Erythroblast (primary cell): ENCODE measurements around the gene PHKB.
"Not testable (repeated sequence)": the region's sequence is repeated elsewhere in the genome, so short reads cannot be mapped to it uniquely, and the experiment has no call there.

Experiments used
- DNase-seq, 2 experiments: peaks; one replicate each; lab custom pipeline; 2025; lab: John Stamatoyannopoulos, UW
- GATA1 ChIP-seq: IDR thresholded peaks from 2 replicates; pipeline ENCODE4 v1.6.1; 2011; ENCODE audit warnings: low read depth, mild to moderate bottlenecking, control low read depth, low read length, moderate library complexity
- POLR2A ChIP-seq: IDR thresholded peaks from 2 replicates; pipeline ENCODE4 v1.6.1; 2011; ENCODE audit warnings: mild to moderate bottlenecking, low read length

PHKB gene

GRCh38 chr16:47660540-47660939 is 199.4 kb downstream of the PHKB start:
- peak in 1 of 2 experiments; percentile 3 for DNase-seq
- no peak for TF ChIP-seq GATA1
- no peak for TF ChIP-seq POLR2A

DNA sequence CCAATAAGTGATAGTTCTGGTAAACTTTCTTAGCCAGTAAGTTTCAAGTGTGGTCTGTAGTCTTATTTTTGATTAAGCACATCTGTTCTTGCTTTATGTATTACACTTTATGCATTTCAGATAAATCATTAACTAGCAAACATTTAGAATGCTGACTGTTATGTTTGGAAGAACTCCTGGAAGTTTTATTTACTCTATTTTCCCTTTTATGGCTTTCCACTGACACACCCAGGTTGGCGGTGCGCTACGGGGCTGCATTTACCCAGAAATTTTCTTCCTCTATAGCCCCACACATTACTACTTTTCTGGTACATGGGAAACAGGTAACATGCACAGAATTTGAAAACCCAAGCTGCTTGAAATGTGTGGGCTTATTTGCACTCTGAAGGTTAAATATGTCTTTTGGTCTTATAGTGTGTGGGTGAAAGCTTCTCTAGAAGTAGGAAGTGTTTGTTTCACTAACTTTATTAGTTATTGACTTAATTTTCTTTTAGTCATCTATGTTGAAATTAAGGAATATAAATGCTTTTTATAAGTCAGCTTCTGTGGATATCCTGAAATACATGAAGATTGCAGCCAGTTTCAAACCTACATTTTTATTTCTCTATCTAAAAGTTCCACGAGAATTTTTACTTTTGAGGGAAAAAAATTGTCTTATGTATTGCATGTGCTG is 203.7 kb downstream of the PHKB start:
- TF ChIP-seq GATA1: no peak
- TF ChIP-seq POLR2A: no peak
- no peak for DNase-seq

DNA sequence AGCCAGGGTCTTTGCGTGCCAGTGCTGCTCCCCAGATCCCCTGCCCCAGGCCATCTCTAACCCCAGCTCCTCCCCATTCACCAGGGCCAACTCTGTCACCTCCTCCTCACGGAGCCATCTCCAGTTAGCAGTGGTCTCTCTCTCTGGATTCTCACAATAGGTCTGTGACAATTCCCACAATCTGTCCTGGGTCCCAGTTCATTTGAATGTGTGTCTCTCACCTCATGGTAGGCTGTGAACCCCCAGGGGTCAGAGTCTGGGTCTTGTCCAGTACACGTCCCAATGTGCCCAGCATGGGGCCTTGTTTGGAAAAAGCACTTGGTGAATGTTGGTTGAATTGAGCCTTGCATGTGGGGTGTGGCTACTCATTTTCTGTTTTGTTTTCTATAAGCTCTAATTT is 205.3 kb downstream of the PHKB start:
- TF ChIP-seq POLR2A (no peak), GATA1 (no peak)

GRCh38 chr16:47667956-47668355 is 206.8 kb downstream of the PHKB start:
- DNase-seq: no peak
- TF ChIP-seq POLR2A (no peak), GATA1 (no peak)

More for the DNA sequence above, 205.3 kb downstream of the PHKB start:
- DNase-seq: no peak

- DNase-seq: no peak
- TF ChIP-seq GATA1 (no peak), POLR2A (no peak)
Observed at GRCh38 chr16:47672475-47672874, 211.3 kb downstream of the PHKB start.

GRCh38 chr16:47676635-47677177 is 215.6 kb downstream of the PHKB start:
- no peak for DNase-seq
- TF ChIP-seq GATA1 (no peak), POLR2A (no peak)

- not testable (repeated sequence) for DNase-seq
Observed at GRCh38 chr16:47681571-47681970, 220.4 kb downstream of the PHKB start.

- TF ChIP-seq POLR2A (no peak), GATA1 (no peak)
- no peak for DNase-seq
Observed at GRCh38 chr16:47687694-47688093, 226.6 kb downstream of the PHKB start.

DNA sequence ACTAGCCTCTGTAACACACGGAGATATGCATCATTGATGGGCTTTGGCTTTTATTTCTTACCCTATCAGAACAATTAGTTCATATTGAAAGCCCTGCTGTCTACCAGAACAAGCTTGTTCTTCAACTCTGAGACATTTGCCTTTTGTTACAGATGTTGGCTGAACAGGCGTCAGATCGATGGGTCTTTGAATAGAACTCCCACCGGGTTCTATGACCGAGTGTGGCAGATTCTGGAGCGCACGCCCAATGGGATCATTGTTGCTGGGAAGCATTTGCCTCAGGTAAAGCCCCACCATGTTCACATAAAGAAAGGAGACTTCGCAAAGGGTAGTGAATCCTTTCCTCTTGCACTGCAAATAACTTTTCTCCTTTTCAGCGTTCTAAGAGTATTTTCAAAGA is 232.1 kb downstream of the PHKB start:
- DNase-seq: no peak
- no peak for TF ChIP-seq GATA1
- TF ChIP-seq POLR2A: no peak

GRCh38 chr16:47694543-47694942 is 233.4 kb downstream of the PHKB start:
- no peak for TF ChIP-seq GATA1
- DNase-seq: peak; percentile 16 to 28

GRCh38 chr16:47695756-47696155 is 234.6 kb downstream of the PHKB start:
- no peak for DNase-seq
- TF ChIP-seq GATA1 (no peak), POLR2A (no peak)

DNA sequence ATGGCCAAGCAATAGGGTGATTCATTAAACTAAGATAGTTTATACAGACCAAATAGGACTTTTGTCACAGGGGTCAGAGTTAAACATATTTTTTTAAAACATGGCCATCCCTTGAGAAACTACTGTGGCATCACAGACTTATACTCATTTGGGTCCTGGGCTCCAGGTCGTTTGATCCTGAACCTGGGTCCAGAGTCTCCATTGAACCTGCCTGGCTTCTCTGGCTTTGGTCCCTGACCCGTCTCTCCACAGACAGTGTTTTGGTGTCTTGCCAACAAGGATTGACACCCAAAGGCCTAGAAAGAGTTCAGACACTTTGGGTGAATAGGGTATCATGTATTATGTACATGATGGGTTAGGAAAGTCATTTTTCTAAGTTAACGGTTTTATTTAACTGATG is 236.7 kb downstream of the PHKB start:
- no peak for TF ChIP-seq POLR2A
- TF ChIP-seq GATA1: no peak
- DNase-seq: no peak

- TF ChIP-seq POLR2A (no peak), GATA1 (no peak)
- DNase-seq: no peak
Observed at GRCh38 chr16:47699106-47699505, 238.0 kb downstream of the PHKB start.

GRCh38 chr16:47700857-47701587 is 239.9 kb downstream of the PHKB start:
- DNase-seq: no peak
- no peak for TF ChIP-seq POLR2A
